Lower leg skin (tissue), 4 donors: ENCODE measurements around the gene TMEM109. TPM values are rescaled to one million over a fixed set of nuclear protein-coding genes. Genes with fewer than 3 reads are reported as not detected.

Experiments used
- DNase-seq, 2 donors: peaks; one replicate each; pipeline ENCODE4 v3.0.0-alpha.2; 2019; ENCODE audit warnings: low spot score in 2 of 2
- H3K4me3 ChIP-seq: fragments of 200-600 bp; sonication (generic); 2 replicates; pipeline ENCODE4 v1.5.1; 2017; ENCODE audit warnings: mild to moderate bottlenecking, low read depth; ENCODE audit not compliant: poor library complexity, severe bottlenecking
- POLR2A ChIP-seq, 2 donors: fragments of 450-650 bp; IDR thresholded peaks; one replicate each; pipeline ENCODE4 v1.6.1; 2016 to 2017; ENCODE audit warnings: antibody characterized with exemption in 2 of 2, mild to moderate bottlenecking in 1 of 2, moderate library complexity in 1 of 2
- WGBS, 2 donors: methylation state at CpG; one replicate each; pipeline ENCODE4 v1.1.5; 2018; 5-methylcytosine and 5-hydroxymethylcytosine counted together
- intact Hi-C: fragments of 100-400 bp; cut with DNase I; formaldehyde crosslinking; loops from one replicate; pipeline ENCODE4 v1.15.0; 2023; ENCODE audit warnings: low total_unique reads
- total RNA-seq, 4 donors: library from RNA; depleted of rRNA; stranded (reverse); fragments of >200 nt; gene quantifications; one replicate each; pipeline ENCODE4 v1.1.0, GENCODE V29; 2016
- TF ChIP-seq, protein P1 (sequence below), 3 donors: fragments of 450-650 bp; IDR thresholded peaks; one replicate each; pipeline ENCODE4 v1.5.1; 2016; ENCODE audit warnings: antibody characterized with exemption in 3 of 3, mild to moderate bottlenecking in 3 of 3, moderate library complexity in 2 of 3

TMEM109 gene
- total RNA-seq, 4 donors from 2014 or later: 62.1 to 101 (median 81.8) TPM

DNA sequence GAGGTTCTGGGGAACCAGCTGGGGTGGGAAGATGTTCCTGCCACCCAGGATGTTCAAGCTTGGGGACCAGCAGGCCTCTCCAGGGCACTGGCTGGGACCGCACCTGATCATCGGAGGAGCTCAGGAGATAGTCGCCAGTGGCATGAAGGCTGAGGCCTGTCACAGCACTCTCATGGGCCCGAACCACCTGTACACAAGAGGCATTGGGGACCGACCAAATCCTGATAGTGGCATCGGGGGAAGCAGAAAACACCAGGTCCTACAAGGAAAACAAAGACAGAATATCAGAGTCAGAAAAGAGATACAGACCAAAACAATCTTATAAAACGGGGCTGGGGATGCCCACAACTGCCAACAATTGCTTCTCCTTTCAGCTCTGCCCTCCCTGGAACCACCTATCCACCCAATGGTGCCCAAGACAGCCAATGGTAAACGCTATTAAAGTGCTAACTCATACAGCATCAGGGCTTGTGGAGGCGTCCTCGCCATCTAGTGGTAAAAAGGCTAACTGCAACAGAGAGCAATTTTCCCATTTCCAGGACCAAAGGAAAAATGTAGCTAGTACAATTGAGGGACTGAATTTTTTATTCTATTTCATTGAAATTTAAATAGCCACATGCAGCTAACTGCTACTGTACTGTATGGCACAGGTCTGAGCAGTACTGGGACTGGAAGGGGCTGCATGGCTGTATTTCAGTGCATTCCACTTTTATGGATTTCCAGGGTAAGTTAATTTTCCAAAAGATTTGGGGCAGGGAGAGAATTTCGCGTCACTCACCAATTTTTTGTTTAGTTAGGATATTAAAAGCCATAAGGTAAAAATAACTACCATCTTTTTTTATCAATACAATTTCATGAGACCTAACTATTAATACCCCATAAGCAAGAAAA lies 14.7 kb upstream of the TMEM109 start:
- WGBS, 2 donors: 59 to 62% methylated on average over 12 of the region's 12 CpGs
- H3K4me3 ChIP-seq: no peak overlapping the region
- intact Hi-C loops: no loop called here
- DNase-seq: no peak
- TF ChIP-seq, protein P1, sequence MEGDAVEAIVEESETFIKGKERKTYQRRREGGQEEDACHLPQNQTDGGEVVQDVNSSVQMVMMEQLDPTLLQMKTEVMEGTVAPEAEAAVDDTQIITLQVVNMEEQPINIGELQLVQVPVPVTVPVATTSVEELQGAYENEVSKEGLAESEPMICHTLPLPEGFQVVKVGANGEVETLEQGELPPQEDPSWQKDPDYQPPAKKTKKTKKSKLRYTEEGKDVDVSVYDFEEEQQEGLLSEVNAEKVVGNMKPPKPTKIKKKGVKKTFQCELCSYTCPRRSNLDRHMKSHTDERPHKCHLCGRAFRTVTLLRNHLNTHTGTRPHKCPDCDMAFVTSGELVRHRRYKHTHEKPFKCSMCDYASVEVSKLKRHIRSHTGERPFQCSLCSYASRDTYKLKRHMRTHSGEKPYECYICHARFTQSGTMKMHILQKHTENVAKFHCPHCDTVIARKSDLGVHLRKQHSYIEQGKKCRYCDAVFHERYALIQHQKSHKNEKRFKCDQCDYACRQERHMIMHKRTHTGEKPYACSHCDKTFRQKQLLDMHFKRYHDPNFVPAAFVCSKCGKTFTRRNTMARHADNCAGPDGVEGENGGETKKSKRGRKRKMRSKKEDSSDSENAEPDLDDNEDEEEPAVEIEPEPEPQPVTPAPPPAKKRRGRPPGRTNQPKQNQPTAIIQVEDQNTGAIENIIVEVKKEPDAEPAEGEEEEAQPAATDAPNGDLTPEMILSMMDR (IDR thresholded peaks at IDR 0.05): peak in 1 of 3 donors; percentile 74
- TF ChIP-seq POLR2A (IDR thresholded peaks at IDR 0.05): no peak

DNA sequence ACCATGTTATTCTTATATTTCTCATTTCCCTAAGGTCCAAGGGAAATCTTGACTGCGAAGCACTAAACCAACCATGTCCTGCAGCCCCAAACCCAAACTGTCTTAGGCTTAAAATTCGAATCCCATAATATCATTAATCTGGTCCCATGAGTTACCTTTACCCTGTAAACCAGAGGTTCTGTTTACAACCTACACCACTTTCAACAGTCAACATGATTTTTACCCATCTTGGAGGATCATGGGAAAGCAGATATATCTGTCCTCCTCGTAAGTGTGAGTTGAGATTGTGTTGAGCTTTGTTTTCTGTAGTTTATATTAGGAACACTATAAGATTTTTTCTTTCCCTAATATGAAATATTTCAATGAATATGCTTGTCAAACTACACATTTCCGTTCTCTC lies 14.0 kb upstream of the TMEM109 start:
- DNase-seq: no peak
- TF ChIP-seq, protein P1 (IDR thresholded peaks at IDR 0.05): no peak
- no peak for TF ChIP-seq POLR2A (IDR thresholded peaks at IDR 0.05)
- no peak overlapping the region for H3K4me3 ChIP-seq
- intact Hi-C loops: loop anchor here (5.0 kb wide), 1 partner anchor 68 kb away; no protein-coding TSS in a partner anchor
- WGBS, 2 donors: 65 to 80% methylated on average over 4 of the region's 4 CpGs

DNA sequence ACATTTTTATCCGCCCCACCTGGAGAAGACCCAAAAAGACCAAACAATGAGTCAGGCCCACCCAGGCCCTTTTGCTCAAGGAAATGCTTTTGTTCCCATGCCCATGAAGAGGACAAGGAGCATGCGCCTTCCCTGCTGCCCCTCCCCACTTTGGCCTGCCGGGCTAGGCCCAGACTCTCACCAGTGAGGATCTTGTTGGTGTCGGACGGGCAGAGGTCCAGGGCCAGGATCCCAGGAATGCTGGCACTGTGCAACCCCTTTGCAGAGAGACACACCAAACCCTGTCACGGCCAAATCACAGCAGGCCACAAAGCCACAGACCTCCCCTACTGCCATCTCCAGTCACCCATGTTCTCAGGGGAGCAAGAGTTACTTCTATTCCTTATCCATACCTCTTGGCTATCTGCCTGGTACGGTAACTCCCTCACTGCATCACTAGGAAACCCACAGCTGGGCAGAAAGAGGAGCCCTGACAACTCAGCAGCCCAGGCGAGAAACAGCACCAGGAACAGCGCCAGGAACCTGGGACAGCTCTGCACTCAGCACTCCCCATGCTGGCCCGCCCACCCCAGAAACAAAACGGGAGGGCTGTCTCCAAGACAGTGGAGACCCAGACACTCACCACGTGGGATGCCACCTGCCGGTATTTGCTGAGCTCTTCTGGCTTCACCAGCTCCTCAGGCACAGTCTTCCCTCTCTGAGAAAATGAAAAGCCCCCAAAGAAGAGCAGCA lies 13.1 kb upstream of the TMEM109 start:
- TF ChIP-seq, protein P1 (IDR thresholded peaks at IDR 0.05): no peak
- TF ChIP-seq POLR2A (IDR thresholded peaks at IDR 0.05): no peak
- H3K4me3 ChIP-seq: no peak overlapping the region
- DNase-seq: no peak
- WGBS, 2 donors: 73 to 86% methylated on average over 12 to 13 of the region's 13 CpGs
- intact Hi-C loops: loop anchor here (5.0 kb wide), 1 partner anchor 69 kb away; no protein-coding TSS in a partner anchor

DNA sequence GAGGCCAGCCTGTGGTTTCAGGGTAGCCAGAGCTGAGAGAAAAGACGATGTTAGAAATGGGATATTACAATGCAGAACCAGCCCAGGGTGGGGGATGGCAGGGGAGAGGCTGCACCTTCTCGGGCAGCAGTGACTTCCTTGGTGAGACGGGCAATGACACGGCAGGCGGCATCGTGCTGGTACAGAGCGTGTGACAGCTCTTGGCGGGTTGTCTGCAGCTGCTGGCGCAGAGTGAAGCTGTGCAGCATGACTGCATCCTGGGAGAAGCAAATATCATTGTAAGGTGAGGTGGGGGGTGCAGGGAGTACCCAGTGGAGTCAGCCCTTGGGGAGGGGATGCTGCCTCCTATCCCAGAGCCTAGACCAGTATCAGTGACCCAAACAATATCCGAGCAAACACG lies 11.3 kb upstream of the TMEM109 start:
- no peak overlapping the region for H3K4me3 ChIP-seq
- no peak for DNase-seq
- 90% methylated on average over 11 of the region's 11 CpGs for WGBS, 2 donors
- no peak for TF ChIP-seq POLR2A (IDR thresholded peaks at IDR 0.05)
- TF ChIP-seq, protein P1 (IDR thresholded peaks at IDR 0.05): no peak
- intact Hi-C loops: loop anchor here (5.0 kb wide), 1 partner anchor 70 kb away; no protein-coding TSS in a partner anchor

DNA sequence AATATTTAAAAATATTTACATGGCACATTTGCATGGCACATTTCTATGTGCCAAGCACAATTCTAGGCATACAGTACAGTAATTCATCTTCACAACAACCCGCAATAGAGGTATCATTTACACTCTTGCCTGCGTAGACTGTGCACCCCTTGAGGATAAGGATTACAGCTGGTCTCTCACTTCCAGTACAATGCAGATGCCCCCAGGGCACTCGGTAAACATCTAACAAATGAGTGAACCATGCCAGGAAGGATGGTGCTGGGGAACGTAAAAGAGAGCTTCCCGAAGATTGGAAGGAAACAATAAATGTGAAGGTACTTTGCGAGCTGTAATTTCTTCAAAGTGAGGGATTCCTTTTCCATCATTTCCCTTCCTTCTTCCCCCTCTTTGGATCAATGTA lies 8.9 kb upstream of the TMEM109 start:
- no peak for DNase-seq
- intact Hi-C loops: no loop called here
- TF ChIP-seq, protein P1 (IDR thresholded peaks at IDR 0.05): no peak
- no peak for TF ChIP-seq POLR2A (IDR thresholded peaks at IDR 0.05)
- H3K4me3 ChIP-seq: no peak overlapping the region
- WGBS, 2 donors: 31% methylated on average over 6 of the region's 6 CpGs
